Adrenal gland (tissue), 12 donors: ENCODE results near the gene KLF11. TPM values are rescaled to one million over a fixed set of nuclear protein-coding genes. Genes with fewer than 3 reads are reported as not detected.

Experiments
- DNase-seq, 7 donors: peaks; one replicate each; pipeline ENCODE4 v3.0.0-alpha.2; 2019 to 2020
- H3K27ac ChIP-seq, 5 donors: fragments of 200-600 bp; sonication (generic) in 4 of 5; 1 replicate in 3 of 5; 2 replicates in 2 of 5; pipeline versions ENCODE4 v1.5.1 to v1.8.0; 2016 to 2020; ENCODE audit warnings: mild to moderate bottlenecking in 1 of 5
- H3K27me3 ChIP-seq: fragments of 200-600 bp; 2 replicates; pipeline ENCODE4 v1.8.0; 2021
- H3K36me3 ChIP-seq, 2 donors: fragments of 200-600 bp; replicated peaks in 1 of 2; 1 replicate in 1 of 2; 2 replicates in 1 of 2; pipeline versions ENCODE4 v1.5.1 to v1.8.0; 2018 to 2022
- H3K4me1 ChIP-seq, 2 donors: fragments of 200-600 bp; replicated peaks in 1 of 2; 1 replicate in 1 of 2; 2 replicates in 1 of 2; pipeline versions ENCODE4 v1.5.1 to v1.8.0; 2018 to 2021
- H3K4me3 ChIP-seq, 4 donors: fragments of 200-600 bp; sonication (generic) in 3 of 4; one replicate each; pipeline ENCODE4 v1.5.1; 2016 to 2018
- H3K9me3 ChIP-seq, 3 donors: fragments of 200-600 bp; sonication (generic) in 1 of 3; replicated peaks in 1 of 3; 1 replicate in 2 of 3; 2 replicates in 1 of 3; pipeline versions ENCODE4 v1.5.1 to v1.8.0; 2016 to 2021
- POLR2A ChIP-seq, 2 donors: fragments of 450-650 bp; IDR thresholded peaks; one replicate each; pipeline ENCODE4 v1.6.1; 2017; ENCODE audit warnings: antibody characterized with exemption in 2 of 2, mild to moderate bottlenecking in 2 of 2, moderate library complexity in 1 of 2
- WGBS, 4 donors: extraction: QIAGEN DNeasy Blood & Tissue Kit in 2 of 4; methylation state at CpG; one replicate each; pipeline versions ENCODE4 v1.1.5 to v1.1.7; 2013 to 2017; 5-methylcytosine and 5-hydroxymethylcytosine counted together
- intact Hi-C, 2 donors: fragments of 100-400 bp; cut with DNase I; formaldehyde crosslinking; loops; one replicate each; pipeline versions ENCODE4 v1.14.1 to v1.15.0; 2022 to 2023
- polyA plus RNA-seq, 3 donors: library from polyadenylated mRNA; stranded (reverse); fragments of 200-250 nt in 2 of 3; fragments of 350-450 nt in 1 of 3; fragmentation: Illumina TruSeq in 1 of 3; extraction: RNeasy Lipid Tissue Mini Kit (QIAGEN cat#74804) in 1 of 3; gene quantifications; one replicate each; pipeline ENCODE4 v1.2.3, GENCODE V29; 2013 to 2014
- small RNA-seq, 2 donors: library from RNA; depleted of rRNA; stranded (forward); fragments of <200 nt; gene quantifications; one replicate each; pipeline ENCODE3, GENCODE V24; 2016
- total RNA-seq, 9 donors: library from RNA; depleted of rRNA in 4 of 9; stranded (reverse); fragments of >200 nt in 4 of 9; fragments of 120-200 nt in 1 of 9; fragmentation: NEBNext Ultra II Directional in 1 of 9; extraction: Animal tissue kit (Norgen Biotek cat#: 25700) in 1 of 9; gene quantifications; one replicate each; pipeline versions ENCODE4 v1.1.0 to v1.2.4, GENCODE V29; 2013 to 2023
- TF ChIP-seq, protein P1 (sequence below), 6 experiments: fragments of 450-650 bp in 4 of 6; fragments of 200-600 bp in 2 of 6; sonication (generic) in 1 of 6; IDR thresholded peaks; 1 replicate in 5 of 6; 2 replicates in 1 of 6; pipeline versions ENCODE4 v1.5.1 to v1.8.0; 2016 to 2021; ENCODE audit warnings: antibody characterized with exemption in 6 of 6, mild to moderate bottlenecking in 2 of 6, moderate library complexity in 1 of 6
- donor health status: healthy with polysubstance abuse.
- donor health status: Bipolar disorder and iron deficiency.
- donor health status: DM: yes; HTN: yes; CAD: no.
- donor health status: DM: no; HTN: no; CAD: no.
- donor health status: DM: no; HTN: no; CAD: no.
- donor health status: DM: yes; HTN: yes; CAD: no.

The KLF11 gene
- total and polyA plus RNA-seq, 12 donors = 6.8 to 75.7 (median 26.1) TPM

DNA sequence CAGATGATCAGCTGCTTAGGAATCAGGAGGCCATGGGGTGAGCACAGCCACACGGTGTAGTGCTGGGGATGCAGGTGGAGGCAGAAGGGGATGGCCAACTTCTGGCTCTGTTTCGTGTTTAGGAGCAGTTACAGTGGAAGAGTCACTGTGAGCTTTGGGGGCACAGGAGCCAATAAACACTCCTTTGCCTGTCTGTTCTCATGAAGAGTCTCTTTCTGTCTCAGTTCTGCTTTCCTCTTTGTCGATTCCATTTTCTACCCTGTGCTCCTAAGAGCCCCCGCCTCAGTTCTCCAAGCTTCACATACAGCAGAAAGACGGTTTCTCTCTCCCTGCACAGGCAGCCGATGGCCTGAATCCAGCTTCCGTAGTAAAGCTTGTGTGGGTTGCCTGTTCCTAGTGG lies 58.1 kb downstream of the KLF11 start:
- no peaks in the 10 kb centered on the region for H3K4me1 ChIP-seq
- H3K27me3 ChIP-seq = no peaks in the 10 kb centered on the region
- H3K27ac ChIP-seq = no peak overlapping the region
- no peak overlapping the region for H3K4me3 ChIP-seq
- no peaks in the 10 kb centered on the region for H3K9me3 ChIP-seq
- 51 to 73% (median 63%) methylated on average over 6 to 7 of the region's 7 CpGs for WGBS, 4 donors
- no peak for TF ChIP-seq POLR2A (IDR thresholded peaks at IDR 0.05)
- TF ChIP-seq, protein P1, sequence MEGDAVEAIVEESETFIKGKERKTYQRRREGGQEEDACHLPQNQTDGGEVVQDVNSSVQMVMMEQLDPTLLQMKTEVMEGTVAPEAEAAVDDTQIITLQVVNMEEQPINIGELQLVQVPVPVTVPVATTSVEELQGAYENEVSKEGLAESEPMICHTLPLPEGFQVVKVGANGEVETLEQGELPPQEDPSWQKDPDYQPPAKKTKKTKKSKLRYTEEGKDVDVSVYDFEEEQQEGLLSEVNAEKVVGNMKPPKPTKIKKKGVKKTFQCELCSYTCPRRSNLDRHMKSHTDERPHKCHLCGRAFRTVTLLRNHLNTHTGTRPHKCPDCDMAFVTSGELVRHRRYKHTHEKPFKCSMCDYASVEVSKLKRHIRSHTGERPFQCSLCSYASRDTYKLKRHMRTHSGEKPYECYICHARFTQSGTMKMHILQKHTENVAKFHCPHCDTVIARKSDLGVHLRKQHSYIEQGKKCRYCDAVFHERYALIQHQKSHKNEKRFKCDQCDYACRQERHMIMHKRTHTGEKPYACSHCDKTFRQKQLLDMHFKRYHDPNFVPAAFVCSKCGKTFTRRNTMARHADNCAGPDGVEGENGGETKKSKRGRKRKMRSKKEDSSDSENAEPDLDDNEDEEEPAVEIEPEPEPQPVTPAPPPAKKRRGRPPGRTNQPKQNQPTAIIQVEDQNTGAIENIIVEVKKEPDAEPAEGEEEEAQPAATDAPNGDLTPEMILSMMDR (IDR thresholded peaks at IDR 0.05) = no peak
- H3K36me3 ChIP-seq = no peaks in the 10 kb centered on the region
- intact Hi-C loops = no loop called here
- DNase-seq = no peak

DNA sequence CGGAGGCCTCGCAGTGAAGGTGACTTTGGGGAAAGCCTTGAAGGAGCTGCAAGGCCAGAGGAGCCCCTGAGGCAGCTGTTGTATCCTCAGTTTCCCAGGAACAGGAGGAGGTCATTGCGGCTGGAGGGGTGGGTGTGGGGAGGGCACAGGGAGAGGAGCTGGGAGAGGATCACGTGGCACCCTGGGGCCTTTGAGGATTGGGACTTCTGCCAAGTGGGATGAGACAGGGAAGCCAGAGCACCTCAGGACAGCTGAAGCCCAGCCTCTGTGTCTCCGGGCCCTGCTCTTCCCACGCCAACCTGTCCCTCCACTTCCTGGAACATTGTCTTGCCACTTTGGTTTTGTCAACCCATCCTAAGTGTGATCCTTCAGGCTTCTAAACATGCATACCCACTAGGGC lies 59.8 kb downstream of the KLF11 start:
- no peaks in the 10 kb centered on the region for H3K9me3 ChIP-seq
- DNase-seq = no peak
- no peak overlapping the region for H3K4me3 ChIP-seq
- no peaks in the 10 kb centered on the region for H3K4me1 ChIP-seq
- intact Hi-C loops = no loop called here
- H3K27me3 ChIP-seq = no peaks in the 10 kb centered on the region
- 82 to 89% (median 87%) methylated on average over 5 to 6 of the region's 6 CpGs for WGBS, 4 donors
- TF ChIP-seq POLR2A (IDR thresholded peaks at IDR 0.05) = no peak
- TF ChIP-seq, protein P1 (IDR thresholded peaks at IDR 0.05) = no peak
- H3K36me3 ChIP-seq = no peaks in the 10 kb centered on the region
- H3K27ac ChIP-seq = no peak overlapping the region

Small RNAs within 50 kb of the gene (small RNA-seq; reads per million reads assigned to genes)
- 0 to 0.12 reads per million in 2 donors for gene RF00568

Other genes with a start within 250 kb of the KLF11 start
- gene TAF1B, start 200.1 kb upstream of the KLF11 start, total RNA-seq = 10 to 100 TPM in 8 of 9 donors, 1 to 10 TPM in 1; 9.2 to 21.6 (median 16.1) TPM
- gene TAF1B, start 200.1 kb upstream of the KLF11 start, polyA plus RNA-seq = 10 to 100 TPM in 1 of 3 donors, 1 to 10 TPM in 2; 3.1 to 15.6 (median 3.8) TPM
- gene GRHL1, start 91.9 kb upstream of the KLF11 start, total RNA-seq = 1 to 10 TPM in 5 of 9 donors, under 1 TPM in 3, not detected in 1; 0.57 to 2.6 (median 1.3) TPM
- 1 to 10 TPM in 2 of 3 donors, under 1 TPM in 1; 0.98 to 1.2 (median 1.1) TPM for gene GRHL1, start 91.9 kb upstream of the KLF11 start, polyA plus RNA-seq
- 1 to 10 TPM in 6 of 9 donors, under 1 TPM in 3; 0.18 to 3.6 (median 1.4) TPM for gene CYS1, start 36.9 kb downstream of the KLF11 start, total RNA-seq
- 1 to 10 TPM in 1 of 3 donors, under 1 TPM in 2; 0.05 to 1.1 (median 0.48) TPM for gene CYS1, start 36.9 kb downstream of the KLF11 start, polyA plus RNA-seq
- 10 to 100 TPM in 1 of 9 donors, 1 to 10 TPM in 8; 2.0 to 22.3 (median 4.0) TPM for gene RRM2, start 79.2 kb downstream of the KLF11 start, total RNA-seq
- 1 to 10 TPM in 2 of 3 donors, under 1 TPM in 1; 0.67 to 7.5 (median 2.9) TPM for gene RRM2, start 79.2 kb downstream of the KLF11 start, polyA plus RNA-seq